Measurements from ENCODE around the gene TMTC2. TPM values are rescaled to one million over a fixed set of nuclear protein-coding genes. Genes with fewer than 3 reads are reported as not detected.

The TMTC2 gene
- polyA plus RNA-seq, 1 donor from 2014 or later: 20.6 TPM

GRCh38 chr12:82880442-82880901 lies 193.8 kb downstream of the TMTC2 start:
- H3K27me3 ChIP-seq (ENCODE audit: insufficient read depth, low read depth, low read length): no peaks in the 10 kb centered on the region
- H4K20me1 ChIP-seq (ENCODE audit: insufficient read depth): no peaks in the 10 kb centered on the region
- no peak for TF ChIP-seq SMC3 (conservative IDR thresholded peaks at IDR 0.05; ENCODE audit: poor library complexity)
- no peak for TF ChIP-seq MXI1 (conservative IDR thresholded peaks at IDR 0.05; ENCODE audit: poor library complexity, severe bottlenecking)
- no peak for TF ChIP-seq CTCF (IDR thresholded peaks at IDR 0.05; ENCODE audit: poor library complexity, severe bottlenecking)
- H3K9ac ChIP-seq (ENCODE audit: low read length): no peak overlapping the region
- no peak overlapping the region for H3K4me3 ChIP-seq (ENCODE audit: low read length)
- no peak overlapping the region for H3K4me2 ChIP-seq (ENCODE audit: low read length)
- peaks cover 21% of the 10 kb centered on the region for H3K79me2 ChIP-seq (replicated peaks; ENCODE audit: insufficient read depth, low read length)
- H3F3A ChIP-seq (ENCODE audit: insufficient read depth, low read length, poor library complexity, severe bottlenecking): peaks cover 7% of the 10 kb centered on the region
- no peaks in the 10 kb centered on the region for H3K9me2 ChIP-seq (ENCODE audit: insufficient read depth, low read length)
- no peak overlapping the region for H3K27ac ChIP-seq (ENCODE audit: low read length)
- no peak overlapping the region for H2AFZ ChIP-seq (ENCODE audit: low read depth, low read length)
- no peaks in the 10 kb centered on the region for H3K9me3 ChIP-seq (ENCODE audit: low read length)
- H3K36me3 ChIP-seq (ENCODE audit: insufficient read depth, low read length): no peaks in the 10 kb centered on the region

- H3K27ac ChIP-seq (ENCODE audit: low read length): no peak overlapping the region
- H4K20me1 ChIP-seq (ENCODE audit: insufficient read depth): no peaks in the 10 kb centered on the region
- H3K36me3 ChIP-seq (ENCODE audit: insufficient read depth, low read length): no peaks in the 10 kb centered on the region
- H3F3A ChIP-seq (ENCODE audit: insufficient read depth, low read length, poor library complexity, severe bottlenecking): peaks cover 4% of the 10 kb centered on the region
- TF ChIP-seq EP300 (conservative IDR thresholded peaks at IDR 0.05; ENCODE audit: poor library complexity, severe bottlenecking): no peak
- no peak for TF ChIP-seq EZH2 (IDR thresholded peaks at IDR 0.05; ENCODE audit: borderline replicate concordance, insufficient read depth, low read length, poor library complexity, severe bottlenecking)
- no peak for TF ChIP-seq MXI1 (conservative IDR thresholded peaks at IDR 0.05; ENCODE audit: poor library complexity, severe bottlenecking)
- no peak for TF ChIP-seq RAD21 (conservative IDR thresholded peaks at IDR 0.05)
- TF ChIP-seq, protein P1, sequence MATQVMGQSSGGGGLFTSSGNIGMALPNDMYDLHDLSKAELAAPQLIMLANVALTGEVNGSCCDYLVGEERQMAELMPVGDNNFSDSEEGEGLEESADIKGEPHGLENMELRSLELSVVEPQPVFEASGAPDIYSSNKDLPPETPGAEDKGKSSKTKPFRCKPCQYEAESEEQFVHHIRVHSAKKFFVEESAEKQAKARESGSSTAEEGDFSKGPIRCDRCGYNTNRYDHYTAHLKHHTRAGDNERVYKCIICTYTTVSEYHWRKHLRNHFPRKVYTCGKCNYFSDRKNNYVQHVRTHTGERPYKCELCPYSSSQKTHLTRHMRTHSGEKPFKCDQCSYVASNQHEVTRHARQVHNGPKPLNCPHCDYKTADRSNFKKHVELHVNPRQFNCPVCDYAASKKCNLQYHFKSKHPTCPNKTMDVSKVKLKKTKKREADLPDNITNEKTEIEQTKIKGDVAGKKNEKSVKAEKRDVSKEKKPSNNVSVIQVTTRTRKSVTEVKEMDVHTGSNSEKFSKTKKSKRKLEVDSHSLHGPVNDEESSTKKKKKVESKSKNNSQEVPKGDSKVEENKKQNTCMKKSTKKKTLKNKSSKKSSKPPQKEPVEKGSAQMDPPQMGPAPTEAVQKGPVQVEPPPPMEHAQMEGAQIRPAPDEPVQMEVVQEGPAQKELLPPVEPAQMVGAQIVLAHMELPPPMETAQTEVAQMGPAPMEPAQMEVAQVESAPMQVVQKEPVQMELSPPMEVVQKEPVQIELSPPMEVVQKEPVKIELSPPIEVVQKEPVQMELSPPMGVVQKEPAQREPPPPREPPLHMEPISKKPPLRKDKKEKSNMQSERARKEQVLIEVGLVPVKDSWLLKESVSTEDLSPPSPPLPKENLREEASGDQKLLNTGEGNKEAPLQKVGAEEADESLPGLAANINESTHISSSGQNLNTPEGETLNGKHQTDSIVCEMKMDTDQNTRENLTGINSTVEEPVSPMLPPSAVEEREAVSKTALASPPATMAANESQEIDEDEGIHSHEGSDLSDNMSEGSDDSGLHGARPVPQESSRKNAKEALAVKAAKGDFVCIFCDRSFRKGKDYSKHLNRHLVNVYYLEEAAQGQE (IDR thresholded peaks at IDR 0.05; ENCODE audit: borderline replicate concordance): no peak
- no peak for TF ChIP-seq POLR2AphosphoS5 (IDR thresholded peaks at IDR 0.05)
- no peak for TF ChIP-seq CTCF (IDR thresholded peaks at IDR 0.05; ENCODE audit: poor library complexity, severe bottlenecking)
- no peak for TF ChIP-seq TAF1 (IDR thresholded peaks at IDR 0.05; ENCODE audit: low read depth)
- no peak for TF ChIP-seq SMC3 (conservative IDR thresholded peaks at IDR 0.05; ENCODE audit: poor library complexity)
- no peaks in the 10 kb centered on the region for H3K9me2 ChIP-seq (ENCODE audit: insufficient read depth, low read length)
- no peak overlapping the region for H3K4me2 ChIP-seq (ENCODE audit: low read length)
- H3K4me3 ChIP-seq (ENCODE audit: low read length): no peak overlapping the region
- H3K79me2 ChIP-seq (replicated peaks; ENCODE audit: insufficient read depth, low read length): peaks cover 4% of the 10 kb centered on the region
- no peaks in the 10 kb centered on the region for H3K9me3 ChIP-seq (ENCODE audit: low read length)
- H3K27me3 ChIP-seq (ENCODE audit: insufficient read depth, low read depth, low read length): no peaks in the 10 kb centered on the region
- no peak overlapping the region for H2AFZ ChIP-seq (ENCODE audit: low read depth, low read length)
- no peak overlapping the region for H3K9ac ChIP-seq (ENCODE audit: low read length)
These were observed 197.0 kb downstream of the TMTC2 start for GRCh38 chr12:82883394-82884355.
